Measurements from ENCODE around the gene SVIL. TPM values are rescaled to one million over a fixed set of nuclear protein-coding genes. Genes with fewer than 3 reads are reported as not detected.
"Not testable (repeated sequence)": the region's sequence is repeated elsewhere in the genome, so short reads cannot be mapped to it uniquely, and the experiment has no call there.

Gene SVIL
- polyA plus RNA-seq, 1 experiment: 47.9 TPM

DNA sequence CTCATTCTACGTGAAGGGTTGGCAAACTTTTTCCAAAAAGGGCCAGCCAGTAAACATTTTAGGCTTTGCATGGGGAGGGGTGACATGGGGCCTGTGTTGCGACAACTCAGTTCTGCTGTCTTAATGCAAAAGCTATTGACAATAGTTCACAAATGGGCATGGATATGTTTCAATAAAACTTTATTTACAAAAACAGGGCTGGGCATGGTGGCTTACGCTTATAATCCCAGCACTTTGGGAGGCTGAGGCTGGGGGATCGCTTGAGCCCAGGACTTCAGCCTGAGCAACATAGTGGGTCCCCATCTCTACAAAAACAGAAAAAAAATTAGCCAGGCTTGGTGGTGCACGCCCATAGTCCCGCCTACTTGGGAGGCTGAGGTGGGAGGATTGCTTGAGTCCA is 141.1 kb downstream of the SVIL start:
- no peak for DNase-seq (ENCODE audit: low read depth, low spot score)
- no peak overlapping the region for H3K27ac ChIP-seq (ENCODE audit: low read depth, low read length)
- H3K9me3 ChIP-seq (ENCODE audit: control insufficient read depth, insufficient read depth, low read length): no peaks in the 10 kb centered on the region
- H3K4me3 ChIP-seq (ENCODE audit: low read depth, low read length): no peak overlapping the region
- no peaks in the 10 kb centered on the region for H3K27me3 ChIP-seq (ENCODE audit: control insufficient read depth, insufficient read depth, low read length)
- POLR2A ChIA-PET: no interaction called here
- CTCF ChIA-PET: interaction anchor here (0.6 kb wide), 1 partner anchor 508 kb away, joined by 3 read pairs; no protein-coding TSS in a partner anchor
- TF ChIP-seq, protein P1, sequence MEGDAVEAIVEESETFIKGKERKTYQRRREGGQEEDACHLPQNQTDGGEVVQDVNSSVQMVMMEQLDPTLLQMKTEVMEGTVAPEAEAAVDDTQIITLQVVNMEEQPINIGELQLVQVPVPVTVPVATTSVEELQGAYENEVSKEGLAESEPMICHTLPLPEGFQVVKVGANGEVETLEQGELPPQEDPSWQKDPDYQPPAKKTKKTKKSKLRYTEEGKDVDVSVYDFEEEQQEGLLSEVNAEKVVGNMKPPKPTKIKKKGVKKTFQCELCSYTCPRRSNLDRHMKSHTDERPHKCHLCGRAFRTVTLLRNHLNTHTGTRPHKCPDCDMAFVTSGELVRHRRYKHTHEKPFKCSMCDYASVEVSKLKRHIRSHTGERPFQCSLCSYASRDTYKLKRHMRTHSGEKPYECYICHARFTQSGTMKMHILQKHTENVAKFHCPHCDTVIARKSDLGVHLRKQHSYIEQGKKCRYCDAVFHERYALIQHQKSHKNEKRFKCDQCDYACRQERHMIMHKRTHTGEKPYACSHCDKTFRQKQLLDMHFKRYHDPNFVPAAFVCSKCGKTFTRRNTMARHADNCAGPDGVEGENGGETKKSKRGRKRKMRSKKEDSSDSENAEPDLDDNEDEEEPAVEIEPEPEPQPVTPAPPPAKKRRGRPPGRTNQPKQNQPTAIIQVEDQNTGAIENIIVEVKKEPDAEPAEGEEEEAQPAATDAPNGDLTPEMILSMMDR (IDR thresholded peaks at IDR 0.05; ENCODE audit: low read depth, low read length): no peak

DNA sequence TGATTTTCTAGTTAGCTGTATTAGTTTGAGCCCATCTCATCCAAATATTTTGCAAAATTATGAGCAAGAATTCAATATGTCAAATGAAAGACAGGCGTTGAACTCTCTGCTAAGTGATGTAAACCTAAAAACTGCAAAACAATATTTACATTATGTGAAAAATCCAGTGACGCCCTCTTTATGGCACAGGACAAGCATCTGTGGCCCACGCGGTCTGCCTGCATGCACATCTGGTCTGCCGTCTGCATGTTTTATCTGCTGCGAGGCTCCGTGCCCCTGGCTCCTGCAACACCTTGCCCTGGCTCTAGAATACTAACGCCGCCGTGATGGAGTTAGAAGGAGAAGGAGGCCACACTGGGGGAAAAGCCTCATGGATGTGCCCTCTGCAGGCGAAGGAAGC is 142.0 kb downstream of the SVIL start:
- Histone ChIP-seq H3K9me3 (ENCODE audit: control insufficient read depth, insufficient read depth, low read length) (no peaks in the 10 kb centered on the region), H3K27me3 (ENCODE audit: control insufficient read depth, insufficient read depth, low read length) (no peaks in the 10 kb centered on the region), H3K27ac (ENCODE audit: low read depth, low read length) (no peak overlapping the region), H3K4me3 (ENCODE audit: low read depth, low read length) (no peak overlapping the region)
- CTCF ChIA-PET: no interaction called here
- DNase-seq (ENCODE audit: low read depth, low spot score): no peak
- POLR2A ChIA-PET: no interaction called here
- TF ChIP-seq, protein P1 (IDR thresholded peaks at IDR 0.05; ENCODE audit: low read depth, low read length): no peak

DNA sequence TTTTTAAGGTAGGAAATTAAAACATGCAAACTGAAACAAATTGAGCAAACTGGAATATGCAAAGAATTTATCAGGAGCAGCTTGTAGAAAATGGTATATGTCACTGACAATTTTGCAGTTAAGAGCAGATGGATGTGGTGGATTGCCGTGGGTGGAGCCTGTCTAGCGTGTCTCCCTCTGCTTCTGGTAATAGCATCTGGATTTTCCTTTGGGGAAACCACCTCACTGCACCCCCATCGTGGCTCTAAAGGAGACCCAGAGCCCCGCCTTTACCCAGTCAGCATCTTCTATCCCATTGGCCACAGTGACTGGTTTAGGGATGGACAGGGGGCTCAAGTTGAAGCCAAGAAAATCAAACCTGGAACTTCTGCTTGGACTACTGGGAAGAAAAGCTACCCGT is 142.9 kb downstream of the SVIL start:
- no peak for DNase-seq (ENCODE audit: low read depth, low spot score)
- Histone ChIP-seq H3K27me3 (ENCODE audit: control insufficient read depth, insufficient read depth, low read length) (no peaks in the 10 kb centered on the region), H3K4me3 (ENCODE audit: low read depth, low read length) (no peak overlapping the region), H3K9me3 (ENCODE audit: control insufficient read depth, insufficient read depth, low read length) (no peaks in the 10 kb centered on the region), H3K27ac (ENCODE audit: low read depth, low read length) (no peak overlapping the region)
- POLR2A ChIA-PET: no interaction called here
- CTCF ChIA-PET: no interaction called here
- TF ChIP-seq, protein P1 (IDR thresholded peaks at IDR 0.05; ENCODE audit: low read depth, low read length): no peak

DNA sequence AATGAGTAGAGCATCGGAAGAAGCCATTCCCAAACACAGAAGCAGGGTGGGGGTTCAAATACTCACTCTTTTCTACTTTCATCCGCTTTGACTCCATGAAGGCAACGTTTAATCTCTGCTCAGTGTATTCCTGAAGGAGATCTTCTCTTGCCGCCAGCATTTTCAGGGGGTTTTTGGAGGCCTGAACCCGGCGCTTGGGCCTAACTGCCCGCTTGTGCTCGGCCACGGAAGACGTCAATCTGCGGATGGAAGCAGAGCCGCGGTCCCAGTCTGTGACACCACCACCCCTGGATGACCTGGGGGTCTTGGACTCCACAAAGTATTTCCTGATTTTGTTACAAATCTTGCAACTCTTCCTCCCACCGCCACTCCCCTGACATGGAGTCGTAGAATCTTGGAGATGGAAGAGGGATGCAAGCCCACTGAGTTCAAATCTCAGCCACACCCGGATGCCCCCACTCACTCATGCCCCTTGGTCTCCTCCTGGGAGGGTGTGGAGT is 143.9 kb downstream of the SVIL start:
- H3K4me3 ChIP-seq (ENCODE audit: low read depth, low read length); H3K9me3 ChIP-seq (ENCODE audit: control insufficient read depth, insufficient read depth, low read length); H3K27ac ChIP-seq (ENCODE audit: low read depth, low read length); POLR2A ChIA-PET; DNase-seq (ENCODE audit: low read depth, low spot score); H3K27me3 ChIP-seq (ENCODE audit: control insufficient read depth, insufficient read depth, low read length); CTCF ChIA-PET: not testable (repeated sequence)

DNA sequence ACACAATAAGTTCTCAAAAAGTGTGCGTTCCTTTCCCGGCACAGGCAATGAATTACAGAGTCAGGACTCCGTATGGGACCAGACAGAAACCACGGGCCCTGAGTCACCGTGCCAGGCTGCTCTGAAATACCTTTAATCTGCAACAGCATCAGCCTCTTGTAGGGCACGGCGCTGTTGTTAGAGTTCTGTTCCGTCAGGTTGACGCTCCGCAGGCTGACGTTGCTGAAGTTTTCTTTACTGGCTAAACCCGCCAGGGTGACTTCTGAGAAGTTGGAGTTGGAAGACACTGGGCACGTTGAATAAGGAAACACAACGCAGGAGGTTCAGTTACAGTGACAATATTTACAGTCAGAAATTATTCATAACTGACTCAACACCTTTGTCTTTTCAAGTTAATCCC is 146.3 kb downstream of the SVIL start:
- DNase-seq (ENCODE audit: low read depth, low spot score); H3K9me3 ChIP-seq (ENCODE audit: control insufficient read depth, insufficient read depth, low read length); H3K4me3 ChIP-seq (ENCODE audit: low read depth, low read length); H3K27ac ChIP-seq (ENCODE audit: low read depth, low read length); H3K27me3 ChIP-seq (ENCODE audit: control insufficient read depth, insufficient read depth, low read length); POLR2A ChIA-PET: not testable (repeated sequence)
- CTCF ChIA-PET: interaction anchor here (3.0 kb wide), 1 partner anchor 8 kb away, joined by 26 read pairs; no protein-coding TSS in a partner anchor

DNA sequence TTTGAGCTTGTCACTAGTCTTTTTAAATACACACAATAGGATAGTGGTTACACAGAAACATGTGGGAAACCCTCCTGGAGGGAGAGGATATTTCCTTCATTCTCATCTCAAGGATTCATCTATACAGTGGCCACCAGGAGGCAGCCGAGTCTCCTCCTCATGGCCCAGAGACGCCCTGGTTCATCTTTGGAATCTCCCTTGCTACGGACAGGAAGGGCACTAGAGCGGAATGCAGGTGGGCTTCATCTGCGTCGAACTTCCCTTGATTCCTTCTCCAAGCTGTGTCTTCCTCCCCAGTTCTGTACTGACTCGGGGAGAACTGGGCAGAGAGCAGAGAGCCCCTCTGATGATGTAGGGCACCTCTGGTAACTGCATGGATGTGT is 146.9 kb downstream of the SVIL start:
- DNase-seq (ENCODE audit: low read depth, low spot score); H3K9me3 ChIP-seq (ENCODE audit: control insufficient read depth, insufficient read depth, low read length); H3K27me3 ChIP-seq (ENCODE audit: control insufficient read depth, insufficient read depth, low read length); POLR2A ChIA-PET; H3K27ac ChIP-seq (ENCODE audit: low read depth, low read length); H3K4me3 ChIP-seq (ENCODE audit: low read depth, low read length): not testable (repeated sequence)
- CTCF ChIA-PET: interaction anchor here (3.0 kb wide), 1 partner anchor 9 kb away, joined by 26 read pairs; no protein-coding TSS in a partner anchor

DNA sequence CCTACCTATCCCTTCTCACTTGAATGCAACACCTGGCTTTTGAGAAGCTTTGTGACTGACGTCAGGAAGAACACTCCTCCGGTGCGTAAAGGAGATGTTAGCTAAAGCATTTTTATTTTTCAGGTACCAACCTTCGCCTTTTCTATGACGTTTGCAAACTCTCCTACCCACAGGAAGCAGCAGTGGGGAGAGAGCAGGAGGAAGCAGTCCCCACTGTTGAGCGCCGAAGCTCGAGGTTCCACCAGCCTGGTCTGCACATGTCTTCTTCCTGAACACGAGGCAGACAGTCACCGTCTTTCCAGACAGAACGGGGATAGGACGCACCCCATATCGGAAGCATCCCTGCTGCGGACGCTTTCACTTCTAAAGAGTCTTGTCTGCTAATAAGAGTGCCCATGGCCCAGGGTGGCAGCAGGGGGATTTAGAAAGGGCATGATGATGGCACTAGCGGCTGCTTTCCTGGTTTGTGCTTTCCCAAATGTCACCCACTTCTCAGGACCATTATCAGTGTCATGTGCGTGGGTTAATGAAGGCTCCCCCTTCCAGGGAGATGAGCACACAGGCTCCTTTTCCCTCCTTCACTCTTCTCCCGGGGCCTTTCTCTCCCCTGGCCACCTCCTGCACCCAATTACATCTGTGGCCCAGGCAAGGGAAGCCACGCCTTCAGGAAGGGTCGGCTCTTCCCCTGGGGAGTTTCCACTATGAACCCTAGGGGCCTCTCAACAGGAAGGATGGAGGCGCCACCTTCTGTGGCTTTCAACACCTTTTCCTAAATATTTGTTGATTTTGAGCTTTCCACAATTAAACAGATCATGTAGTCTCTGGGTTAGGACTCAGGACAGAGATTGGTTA is 147.5 kb downstream of the SVIL start:
- CTCF ChIA-PET: interaction anchor here (3.0 kb wide), 1 partner anchor 10 kb away, joined by 26 read pairs; no protein-coding TSS in a partner anchor
- H3K27ac ChIP-seq (ENCODE audit: low read depth, low read length); DNase-seq (ENCODE audit: low read depth, low spot score); POLR2A ChIA-PET; H3K9me3 ChIP-seq (ENCODE audit: control insufficient read depth, insufficient read depth, low read length); H3K4me3 ChIP-seq (ENCODE audit: low read depth, low read length); H3K27me3 ChIP-seq (ENCODE audit: control insufficient read depth, insufficient read depth, low read length): not testable (repeated sequence)

Measured in AG04450 (cell line).